HG03378 (cell line): ENCODE measurements around the gene KRTAP10-1.

ENCODE experiments used
- ATAC-seq: cut with Tn5 transposase; IDR thresholded peaks from one replicate; pipeline ENCODE4 v1.9.1; 2021; ENCODE audit warnings: mild to moderate bottlenecking, moderate library complexity; ENCODE audit not compliant: unreplicated experiment

Gene KRTAP10-1

DNA sequence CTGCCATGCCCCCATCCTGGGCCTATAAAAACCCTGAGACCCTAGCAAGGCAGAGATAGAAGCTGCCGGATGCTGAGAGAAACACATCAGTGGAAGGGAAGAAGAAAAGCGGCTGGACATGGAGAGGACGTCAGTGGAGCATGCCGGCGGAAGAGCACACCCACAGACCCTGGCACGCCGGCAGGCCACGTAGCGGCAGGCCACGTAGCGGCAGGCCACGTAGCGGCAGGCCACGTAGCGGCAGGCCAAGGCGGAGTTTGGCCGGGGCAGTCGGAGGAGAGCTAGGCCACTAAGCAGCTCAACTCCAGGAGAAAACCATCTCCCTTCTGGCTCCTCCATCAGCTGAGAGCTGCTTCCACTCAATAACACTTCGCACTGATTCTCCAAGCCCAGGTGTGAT, 49.6 kb downstream of the KRTAP10-1 start:
- ATAC-seq, result no peak

DNA sequence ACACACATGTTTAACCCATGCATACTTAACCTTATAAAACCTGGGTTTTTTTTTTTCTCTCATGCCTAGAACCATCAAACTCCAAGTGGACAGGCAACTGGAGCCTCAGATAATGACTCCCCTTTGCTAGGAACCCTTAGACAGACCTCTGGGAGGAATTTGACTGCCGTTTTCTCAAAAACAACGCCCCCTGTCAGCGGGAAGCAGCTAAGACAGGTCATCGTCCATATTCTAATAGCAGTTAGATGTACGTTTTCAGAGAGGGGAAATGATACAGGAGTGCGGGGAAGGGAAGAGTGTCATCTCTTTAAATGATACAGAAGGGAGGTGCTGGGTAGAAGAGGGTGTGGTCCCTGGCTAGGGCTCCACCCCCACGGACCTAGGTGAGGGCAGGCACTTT, 50.0 kb downstream of the KRTAP10-1 start:
- no peak for ATAC-seq
